Sigmoid colon (tissue), 4 donors: ENCODE results near the gene FAM227B.
"Not testable (repeated sequence)": the region's sequence is repeated elsewhere in the genome, so short reads cannot be mapped to it uniquely, and the experiment has no call there.

ENCODE experiments used
- CTCF ChIP-seq, 4 experiments: fragments of 450-650 bp in 3 of 4; fragments of 200-600 bp in 1 of 4; IDR thresholded peaks; one replicate each; pipeline ENCODE4 v1.5.1; 2016 to 2019; ENCODE audit warnings: antibody characterized with exemption in 4 of 4, mild to moderate bottlenecking in 3 of 4, moderate library complexity in 2 of 4
- EP300 ChIP-seq, 4 donors: sonication (generic); formaldehyde crosslinking; IDR thresholded peaks; one replicate each; pipeline ENCODE4 v1.6.1; 2017; ENCODE audit warnings: antibody characterized with exemption in 4 of 4
- POLR2A ChIP-seq, 2 donors: fragments of 450-650 bp; IDR thresholded peaks; one replicate each; pipeline ENCODE4 v1.6.1; 2016; ENCODE audit warnings: antibody characterized with exemption in 2 of 2, mild to moderate bottlenecking in 2 of 2, moderate library complexity in 2 of 2
- POLR2AphosphoS5 ChIP-seq, 4 donors: sonication (generic); formaldehyde crosslinking; IDR thresholded peaks; one replicate each; pipeline ENCODE4 v1.6.1; 2017; ENCODE audit warnings: antibody characterized with exemption in 4 of 4

- TF ChIP-seq CTCF, EP300, POLR2AphosphoS5, POLR2A (IDR thresholded peaks at IDR 0.05): not testable (repeated sequence)
Measured at GRCh38 chr15:49550342-49550741, 70.3 kb downstream of the FAM227B start.
